Breast epithelium (tissue), 3 donors: Measurements from ENCODE around the gene IGSF22.

Experiments used
- POLR2AphosphoS5 ChIP-seq, 3 donors: sonication (generic); formaldehyde crosslinking; IDR thresholded peaks; one replicate each; pipeline ENCODE4 v1.6.1; 2017; ENCODE audit warnings: antibody characterized with exemption in 3 of 3
- TF ChIP-seq, protein P1 (sequence below), 3 donors: fragments of 450-650 bp; IDR thresholded peaks; one replicate each; pipeline ENCODE4 v1.5.1; 2016 to 2017; ENCODE audit warnings: antibody characterized with exemption in 3 of 3, mild to moderate bottlenecking in 3 of 3, moderate library complexity in 3 of 3

DNA sequence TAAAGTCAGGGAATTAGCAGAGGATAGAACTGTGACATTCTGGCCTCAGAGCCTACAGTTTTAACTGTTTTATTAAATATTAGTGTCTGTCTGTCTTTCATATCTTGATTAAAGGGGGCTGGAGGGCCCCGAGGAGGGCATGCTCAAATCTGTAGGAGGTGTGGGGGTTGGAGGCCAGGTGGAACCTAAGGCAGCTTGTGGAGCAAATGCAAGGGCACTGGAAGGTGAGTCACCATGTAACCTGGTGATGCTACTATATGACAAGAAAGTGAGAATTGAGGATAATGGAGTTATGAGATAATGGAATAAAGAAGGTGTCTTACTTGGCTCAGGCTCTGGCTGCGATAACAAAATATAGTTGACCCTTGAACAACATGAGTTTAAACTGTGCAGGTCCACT is 54.7 kb downstream of the IGSF22 start:
- no peak for TF ChIP-seq POLR2AphosphoS5 (IDR thresholded peaks at IDR 0.05)
- TF ChIP-seq, protein P1, sequence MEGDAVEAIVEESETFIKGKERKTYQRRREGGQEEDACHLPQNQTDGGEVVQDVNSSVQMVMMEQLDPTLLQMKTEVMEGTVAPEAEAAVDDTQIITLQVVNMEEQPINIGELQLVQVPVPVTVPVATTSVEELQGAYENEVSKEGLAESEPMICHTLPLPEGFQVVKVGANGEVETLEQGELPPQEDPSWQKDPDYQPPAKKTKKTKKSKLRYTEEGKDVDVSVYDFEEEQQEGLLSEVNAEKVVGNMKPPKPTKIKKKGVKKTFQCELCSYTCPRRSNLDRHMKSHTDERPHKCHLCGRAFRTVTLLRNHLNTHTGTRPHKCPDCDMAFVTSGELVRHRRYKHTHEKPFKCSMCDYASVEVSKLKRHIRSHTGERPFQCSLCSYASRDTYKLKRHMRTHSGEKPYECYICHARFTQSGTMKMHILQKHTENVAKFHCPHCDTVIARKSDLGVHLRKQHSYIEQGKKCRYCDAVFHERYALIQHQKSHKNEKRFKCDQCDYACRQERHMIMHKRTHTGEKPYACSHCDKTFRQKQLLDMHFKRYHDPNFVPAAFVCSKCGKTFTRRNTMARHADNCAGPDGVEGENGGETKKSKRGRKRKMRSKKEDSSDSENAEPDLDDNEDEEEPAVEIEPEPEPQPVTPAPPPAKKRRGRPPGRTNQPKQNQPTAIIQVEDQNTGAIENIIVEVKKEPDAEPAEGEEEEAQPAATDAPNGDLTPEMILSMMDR (IDR thresholded peaks at IDR 0.05), result no peak
